ENCODE measurements around the gene CAMK4. TPM values are rescaled to one million over a fixed set of nuclear protein-coding genes. Genes with fewer than 3 reads are reported as not detected.

Gene CAMK4
- total and polyA plus RNA-seq, 11 donors = 0.02 to 3.7 (median 0.32) TPM; not detected in 3

DNA sequence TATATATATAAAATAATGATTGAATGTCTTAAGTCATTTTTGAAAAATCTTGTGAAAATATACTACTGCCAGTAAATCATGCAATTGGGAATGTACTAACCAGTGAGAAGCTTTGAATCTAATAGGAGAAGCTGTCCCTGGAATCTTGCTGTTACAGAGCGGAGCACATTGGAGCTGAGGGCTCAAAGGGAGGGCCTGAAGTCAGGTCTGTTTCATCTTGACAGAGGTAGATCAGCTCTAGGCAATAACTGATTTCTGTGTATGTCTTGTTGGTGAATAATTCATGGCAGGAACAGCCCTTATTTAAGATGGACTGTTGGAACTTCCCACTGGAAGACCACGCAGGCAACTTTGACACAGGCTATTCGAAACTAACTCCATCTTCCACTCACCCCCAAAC, 17.5 kb downstream of the CAMK4 start:
- H3K9me3 ChIP-seq = no peaks in the 10 kb centered on the region
- peaks cover 0 to 4% (median 0%) of the 10 kb centered on the region in 12 donors for H3K4me1 ChIP-seq
- no peaks in the 10 kb centered on the region for H3K36me3 ChIP-seq
- TF ChIP-seq, protein P1, sequence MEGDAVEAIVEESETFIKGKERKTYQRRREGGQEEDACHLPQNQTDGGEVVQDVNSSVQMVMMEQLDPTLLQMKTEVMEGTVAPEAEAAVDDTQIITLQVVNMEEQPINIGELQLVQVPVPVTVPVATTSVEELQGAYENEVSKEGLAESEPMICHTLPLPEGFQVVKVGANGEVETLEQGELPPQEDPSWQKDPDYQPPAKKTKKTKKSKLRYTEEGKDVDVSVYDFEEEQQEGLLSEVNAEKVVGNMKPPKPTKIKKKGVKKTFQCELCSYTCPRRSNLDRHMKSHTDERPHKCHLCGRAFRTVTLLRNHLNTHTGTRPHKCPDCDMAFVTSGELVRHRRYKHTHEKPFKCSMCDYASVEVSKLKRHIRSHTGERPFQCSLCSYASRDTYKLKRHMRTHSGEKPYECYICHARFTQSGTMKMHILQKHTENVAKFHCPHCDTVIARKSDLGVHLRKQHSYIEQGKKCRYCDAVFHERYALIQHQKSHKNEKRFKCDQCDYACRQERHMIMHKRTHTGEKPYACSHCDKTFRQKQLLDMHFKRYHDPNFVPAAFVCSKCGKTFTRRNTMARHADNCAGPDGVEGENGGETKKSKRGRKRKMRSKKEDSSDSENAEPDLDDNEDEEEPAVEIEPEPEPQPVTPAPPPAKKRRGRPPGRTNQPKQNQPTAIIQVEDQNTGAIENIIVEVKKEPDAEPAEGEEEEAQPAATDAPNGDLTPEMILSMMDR (IDR thresholded peaks at IDR 0.05) = no peak
- TF ChIP-seq POLR2A (IDR thresholded peaks at IDR 0.05) = no peak
- intact Hi-C loops (cut with DNase I) = no loop called here
- H3K27me3 ChIP-seq = peaks cover 0 to 6% (median 0%) of the 10 kb centered on the region in 9 donors
- no peak overlapping the region for H3K27ac ChIP-seq
- ATAC-seq (no peak), DNase-seq (no peak)
- WGBS, 4 donors = 91 to 98% (median 93%) methylated on average over 3 of the region's 3 CpGs
- no peak overlapping the region for H3K4me3 ChIP-seq

DNA sequence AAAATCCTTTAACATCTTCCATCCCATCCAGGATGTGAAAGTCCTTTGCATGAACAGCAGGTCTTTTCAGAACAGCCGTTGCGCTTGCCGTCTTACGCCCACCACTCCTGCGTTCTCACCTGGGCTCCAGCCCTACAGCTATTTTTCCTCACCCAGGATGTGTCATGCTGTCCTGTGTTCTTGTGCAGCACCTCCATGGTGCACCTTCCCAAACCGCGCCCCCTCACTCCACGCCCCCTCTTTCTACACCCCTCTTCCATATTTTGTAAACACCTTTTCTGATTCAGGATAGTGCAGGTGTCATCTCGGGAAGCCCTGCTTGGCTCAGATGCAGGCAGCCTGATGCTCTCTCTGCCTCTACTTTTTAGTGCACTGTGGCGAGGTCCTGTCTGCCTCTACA, 18.4 kb downstream of the CAMK4 start:
- Histone ChIP-seq H3K4me3 (no peak overlapping the region), H3K9me3 (no peaks in the 10 kb centered on the region), H3K27me3 (peaks cover 0 to 6% (median 0%) of the 10 kb centered on the region in 9 donors), H3K36me3 (no peaks in the 10 kb centered on the region), H3K27ac (no peak overlapping the region), H3K4me1 (no peaks in the 10 kb centered on the region)
- WGBS, 4 donors = 84 to 90% (median 86%) methylated on average over 10 of the region's 10 CpGs
- no peak for DNase-seq
- intact Hi-C loops (cut with DNase I) = no loop called here
- TF ChIP-seq, protein P1 (IDR thresholded peaks at IDR 0.05) = no peak
- TF ChIP-seq POLR2A (IDR thresholded peaks at IDR 0.05) = no peak
- no peak for ATAC-seq

DNA sequence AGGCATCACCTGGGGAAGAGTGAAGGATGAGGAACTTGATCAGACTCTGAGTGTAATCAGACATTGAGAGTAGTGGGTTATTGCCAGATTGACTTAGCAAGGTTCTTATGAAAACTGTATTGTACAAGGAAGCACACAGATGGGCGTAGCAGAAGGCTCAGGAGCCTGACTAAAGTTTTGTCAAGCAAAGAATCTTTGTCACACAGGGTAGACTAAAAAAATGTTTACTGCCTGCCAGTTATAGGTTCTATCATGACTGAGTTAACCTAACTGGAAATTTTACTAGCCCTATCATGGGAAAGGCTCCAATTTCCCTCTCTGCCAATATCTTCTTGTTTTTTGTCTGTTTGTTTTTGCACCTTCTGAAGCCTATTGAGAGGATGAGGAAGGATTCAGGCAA, 19.1 kb downstream of the CAMK4 start:
- WGBS, 4 donors = 83 to 92% (median 88%) methylated on average over 1 of the region's 1 CpG
- Histone ChIP-seq H3K4me1 (no peaks in the 10 kb centered on the region), H3K4me3 (no peak overlapping the region), H3K27me3 (peaks cover 0 to 6% (median 0%) of the 10 kb centered on the region in 9 donors), H3K36me3 (no peaks in the 10 kb centered on the region), H3K9me3 (no peaks in the 10 kb centered on the region), H3K27ac (no peak overlapping the region)
- intact Hi-C loops (cut with DNase I) = no loop called here
- ATAC-seq = no peak
- DNase-seq = no peak
- TF ChIP-seq, protein P1 (IDR thresholded peaks at IDR 0.05) = no peak
- TF ChIP-seq POLR2A (IDR thresholded peaks at IDR 0.05) = no peak

DNA sequence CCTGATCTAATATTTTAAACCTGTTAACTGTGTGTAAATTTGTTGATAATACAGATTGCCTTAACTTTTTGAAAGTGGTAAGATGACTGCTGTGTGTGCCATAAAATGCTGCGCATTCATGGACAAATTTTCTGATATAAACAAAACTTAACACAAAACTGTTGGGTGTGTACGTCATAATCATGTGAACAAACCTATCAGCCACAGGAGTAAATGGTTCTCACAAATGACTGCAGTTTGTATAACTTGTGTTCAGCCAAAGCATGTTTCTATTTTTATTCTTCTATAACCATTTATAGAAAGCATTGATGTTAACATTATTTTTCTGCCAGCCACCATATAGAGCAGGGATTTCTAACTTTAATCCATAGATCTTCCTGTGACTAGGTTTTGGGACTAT, 21.5 kb downstream of the CAMK4 start:
- DNase-seq (no peak), ATAC-seq (no peak)
- no peak overlapping the region for H3K4me3 ChIP-seq
- intact Hi-C loops (cut with DNase I) = no loop called here
- TF ChIP-seq, protein P1 (IDR thresholded peaks at IDR 0.05) = no peak
- TF ChIP-seq POLR2A (IDR thresholded peaks at IDR 0.05) = no peak
- WGBS, 4 donors = 89 to 96% (median 92%) methylated on average over 2 of the region's 2 CpGs
- H3K27me3 ChIP-seq = peaks cover 0 to 6% (median 0%) of the 10 kb centered on the region in 9 donors
- H3K4me1 ChIP-seq = no peaks in the 10 kb centered on the region
- H3K27ac ChIP-seq = no peak overlapping the region
- H3K9me3 ChIP-seq = no peaks in the 10 kb centered on the region
- no peaks in the 10 kb centered on the region for H3K36me3 ChIP-seq
